Activated CD4-positive, alpha-beta T cell treated with anti-CD3 and anti-CD28 coated beads for 4 hours (primary cell): Measurements from ENCODE around the gene DYNLRB1.
"Not testable (repeated sequence)": the region's sequence is repeated elsewhere in the genome, so short reads cannot be mapped to it uniquely, and the experiment has no call there.

Source experiments
- DNase-seq, 2 donors: peaks; one replicate each; pipeline ENCODE4 v3.0.0-alpha.2; 2020

The DYNLRB1 gene

DNA sequence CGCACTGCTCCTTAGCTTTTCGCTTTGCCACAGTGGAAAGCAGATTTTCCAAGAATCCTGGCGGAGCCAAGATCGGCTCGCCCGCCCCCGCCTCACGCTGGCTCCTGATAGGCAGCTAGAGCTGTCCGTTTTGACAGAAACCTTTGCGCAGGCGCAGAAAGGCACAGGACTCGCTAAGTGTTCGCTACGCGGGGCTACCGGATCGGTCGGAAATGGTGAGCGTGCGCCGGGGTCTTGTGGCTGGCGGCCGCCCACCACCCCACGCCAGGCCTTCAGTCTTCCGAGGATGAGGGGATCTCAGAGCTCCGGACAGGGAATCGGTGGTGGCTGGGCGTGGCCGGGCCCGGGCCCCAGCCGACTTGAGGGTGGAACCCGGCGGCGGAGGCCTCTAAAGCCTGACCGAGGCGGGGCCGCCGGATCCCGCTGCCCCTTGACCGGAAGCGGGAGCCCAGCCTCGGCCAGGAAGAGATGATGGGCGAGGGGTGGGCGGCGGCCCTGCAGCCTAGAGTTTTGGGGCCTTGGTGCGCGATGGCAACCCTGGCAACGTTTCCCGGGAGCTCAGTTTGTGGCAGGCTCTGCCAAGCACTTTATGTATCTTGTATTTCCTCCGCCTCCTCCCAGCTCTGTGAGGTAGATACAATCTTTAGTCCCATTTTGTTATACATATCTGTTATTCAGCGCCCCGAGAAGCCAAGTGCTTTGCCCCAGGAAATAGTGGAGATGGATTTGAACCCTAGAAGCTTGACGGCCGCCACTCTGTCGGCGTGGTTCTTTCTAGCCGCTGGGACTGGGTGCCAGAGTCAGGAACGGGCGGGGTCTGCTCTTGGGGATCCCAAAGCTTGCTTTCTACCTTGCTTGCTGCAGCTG lies at the start of gene DYNLRB1:
DYNLRB1 (plus strand) TSS at position 176 of the 867 bp plus-strand sequence; CDS start at position 213, 37 bp downstream.
- peak; percentile 96 to 97 for DNase-seq

DNA sequence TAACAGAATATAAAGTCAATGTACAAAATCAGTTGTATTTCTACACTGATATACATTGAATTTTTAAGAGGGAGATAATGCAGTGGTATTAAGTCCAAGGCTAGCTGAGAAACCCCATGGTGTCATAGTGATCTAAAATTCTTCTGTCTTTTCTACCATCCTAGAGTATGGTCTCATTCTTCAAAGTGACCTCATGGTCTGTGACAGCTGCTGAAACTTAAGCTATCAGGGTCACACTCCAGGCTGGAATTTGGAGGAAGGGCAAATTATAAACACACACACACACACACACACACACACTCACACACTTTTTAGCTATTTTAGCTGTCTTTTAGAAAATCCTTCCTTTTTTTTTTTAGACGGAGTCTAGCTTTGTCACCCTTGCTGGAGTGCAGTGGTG lies 47.3 kb upstream of the DYNLRB1 start:
- no peak for DNase-seq

DNA sequence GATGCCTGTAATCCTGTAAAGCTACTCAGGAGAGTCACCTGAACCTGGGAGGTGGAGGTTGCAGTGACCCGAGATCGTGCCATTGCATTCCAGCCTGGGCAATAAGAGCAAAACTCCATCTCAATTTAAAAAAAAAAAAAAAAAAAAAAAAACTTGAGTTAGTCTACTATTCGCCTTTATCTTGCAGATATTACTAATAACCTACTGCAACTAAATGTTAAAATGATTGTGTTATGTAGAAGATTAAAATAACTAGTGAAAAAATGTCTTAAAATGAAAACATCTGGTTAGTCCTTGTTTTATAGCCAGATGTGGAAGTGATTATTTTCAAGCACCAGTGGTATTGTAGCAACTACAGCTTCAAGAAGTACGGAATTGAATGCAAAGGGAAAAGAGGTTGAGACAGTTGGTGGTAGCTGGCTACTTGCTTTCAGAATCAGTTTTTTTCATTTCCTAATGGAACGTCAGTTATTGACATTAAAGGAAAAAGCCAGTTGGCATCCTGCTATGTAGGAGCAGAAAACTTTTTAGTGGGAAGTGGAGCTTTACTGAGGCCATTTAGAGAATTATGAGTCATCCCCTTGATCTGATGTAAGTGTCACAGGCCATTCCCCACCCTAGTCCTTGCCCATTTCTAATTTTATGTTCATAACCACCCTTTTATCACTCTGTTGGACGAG lies 43.8 kb upstream of the DYNLRB1 start:
- no peak for DNase-seq

DNA sequence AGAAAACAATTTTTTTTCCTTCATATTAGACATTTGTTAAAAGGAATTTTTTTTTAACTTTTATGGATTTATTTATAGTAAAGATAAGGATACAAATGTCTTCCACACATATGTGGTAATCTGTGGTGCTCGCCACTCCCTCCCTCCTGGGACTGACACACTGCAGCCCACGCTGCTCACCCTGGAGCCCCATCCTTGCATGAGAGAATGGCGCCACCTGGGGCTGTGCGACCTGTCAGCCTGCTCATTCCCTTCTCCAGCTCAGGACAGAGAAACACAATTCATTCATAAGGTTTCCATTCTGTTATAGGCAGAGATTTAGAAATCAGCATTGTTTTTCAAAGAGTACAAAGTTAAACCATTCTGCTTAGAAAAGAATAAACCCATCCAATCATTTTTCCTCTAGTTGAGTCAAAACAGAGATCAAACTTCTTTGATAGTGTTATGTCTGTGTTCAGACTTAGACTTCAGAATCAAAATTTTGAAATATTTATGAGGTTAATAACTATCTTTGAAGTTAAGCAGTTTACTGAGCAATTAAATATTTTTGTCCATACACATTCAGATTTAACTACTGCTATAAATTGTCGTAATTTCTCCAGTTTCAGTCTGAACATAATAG lies 42.8 kb upstream of the DYNLRB1 start:
- peak; percentile 5 to 18 for DNase-seq

DNA sequence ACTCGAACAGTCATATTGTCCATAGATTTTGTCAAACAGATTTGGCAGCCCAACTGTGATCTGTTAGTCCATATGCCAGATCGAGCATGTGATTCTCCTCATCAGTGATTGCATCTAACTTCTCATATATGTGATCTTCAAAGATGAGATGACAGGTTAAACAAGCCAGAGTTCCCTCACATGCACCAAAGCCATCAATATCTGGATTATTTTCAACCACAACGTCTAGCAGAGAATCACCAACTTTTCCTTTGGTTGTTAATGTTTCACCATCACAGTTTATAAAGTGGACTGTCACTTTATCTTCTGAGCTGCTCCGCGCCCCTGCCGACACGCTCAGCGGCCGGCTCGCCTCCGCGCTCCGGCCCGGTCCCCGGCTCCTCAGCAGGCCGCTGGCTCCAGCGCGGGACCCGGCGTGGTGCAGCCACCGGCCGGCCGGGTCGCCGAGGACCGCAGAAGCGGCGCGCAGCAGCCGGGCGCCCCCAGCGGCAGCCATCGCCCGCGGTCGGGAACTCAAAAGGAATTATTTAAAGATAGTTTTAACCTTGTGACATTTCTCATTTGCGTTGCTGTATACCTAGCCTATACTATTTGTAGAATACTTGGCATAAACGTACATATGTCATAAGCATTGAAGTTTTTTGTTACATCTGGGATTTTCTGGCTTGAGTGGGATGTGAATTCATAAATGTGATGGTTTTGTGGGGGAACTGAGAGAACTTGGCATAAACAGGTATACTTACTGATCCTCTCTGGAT lies 40.1 kb upstream of the DYNLRB1 start:
- DNase-seq: peak; percentile 8 to 9

DNA sequence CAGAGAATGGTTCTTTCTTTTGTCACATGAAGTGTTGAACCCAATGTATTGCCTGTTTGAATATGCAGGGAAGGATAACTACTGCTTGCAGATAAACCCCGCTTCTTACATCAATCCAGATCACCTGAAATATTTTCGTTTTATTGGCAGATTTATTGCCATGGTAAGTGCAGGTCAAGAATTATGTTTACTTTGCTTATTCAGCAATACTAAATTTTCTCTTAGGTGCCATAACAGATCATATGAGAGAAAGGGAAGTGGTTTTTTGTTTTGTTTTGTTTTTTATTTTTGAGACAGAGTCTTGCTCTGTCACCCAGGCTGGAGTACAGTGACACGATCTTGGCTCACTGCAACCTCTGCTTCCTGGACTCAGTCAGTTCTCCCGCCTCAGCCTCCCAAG lies 36.6 kb upstream of the DYNLRB1 start:
- DNase-seq: no peak

DNA sequence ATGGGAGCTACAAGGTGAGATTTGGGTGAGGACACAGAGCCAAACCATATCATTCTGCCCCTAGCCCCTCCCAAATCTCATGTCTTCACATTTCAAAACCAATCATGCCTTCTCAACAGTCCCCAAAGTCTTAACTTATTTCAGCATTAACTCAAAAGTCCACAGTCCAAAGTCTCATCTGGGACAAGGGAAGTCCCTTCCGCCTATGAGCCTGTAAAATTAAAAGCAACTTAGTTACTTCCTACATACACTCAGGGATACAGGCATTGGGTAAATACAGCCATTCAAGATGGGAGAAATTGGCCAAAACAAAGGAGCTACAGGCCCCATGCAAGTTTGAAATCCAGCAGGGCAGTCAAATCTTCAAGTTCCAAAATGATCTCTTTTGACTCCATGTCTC lies 34.1 kb upstream of the DYNLRB1 start:
- not testable (repeated sequence) for DNase-seq

DNA sequence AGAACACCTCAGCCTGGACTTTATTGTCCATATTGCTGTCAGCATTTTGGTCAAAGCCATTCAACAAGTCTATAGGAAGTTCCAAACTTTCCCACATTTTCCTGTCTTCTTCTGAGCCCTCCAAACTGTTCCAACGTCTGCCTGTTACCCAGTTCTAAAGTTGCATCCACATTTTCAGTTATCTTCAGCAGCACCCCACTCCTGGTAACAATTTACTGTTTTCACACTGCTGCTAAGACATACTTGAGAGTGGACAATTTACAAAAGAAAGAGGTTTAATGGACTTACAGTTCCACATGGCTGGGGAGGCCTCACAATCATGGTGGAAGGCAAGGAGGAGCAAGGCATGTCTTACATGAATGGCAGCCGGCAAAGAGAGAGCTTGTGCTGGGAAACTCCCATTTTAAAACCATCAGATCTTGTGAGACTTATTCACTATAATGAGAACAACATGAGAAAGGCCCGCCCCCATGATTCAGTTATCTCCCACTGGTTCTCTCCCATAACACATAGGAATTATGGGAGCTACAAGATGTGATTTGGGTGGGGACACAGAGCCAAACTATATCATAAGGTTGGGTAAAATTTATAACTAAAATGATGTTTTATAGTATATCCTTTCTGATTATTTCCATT lies 32.5 kb upstream of the DYNLRB1 start:
- DNase-seq: not testable (repeated sequence)

DNA sequence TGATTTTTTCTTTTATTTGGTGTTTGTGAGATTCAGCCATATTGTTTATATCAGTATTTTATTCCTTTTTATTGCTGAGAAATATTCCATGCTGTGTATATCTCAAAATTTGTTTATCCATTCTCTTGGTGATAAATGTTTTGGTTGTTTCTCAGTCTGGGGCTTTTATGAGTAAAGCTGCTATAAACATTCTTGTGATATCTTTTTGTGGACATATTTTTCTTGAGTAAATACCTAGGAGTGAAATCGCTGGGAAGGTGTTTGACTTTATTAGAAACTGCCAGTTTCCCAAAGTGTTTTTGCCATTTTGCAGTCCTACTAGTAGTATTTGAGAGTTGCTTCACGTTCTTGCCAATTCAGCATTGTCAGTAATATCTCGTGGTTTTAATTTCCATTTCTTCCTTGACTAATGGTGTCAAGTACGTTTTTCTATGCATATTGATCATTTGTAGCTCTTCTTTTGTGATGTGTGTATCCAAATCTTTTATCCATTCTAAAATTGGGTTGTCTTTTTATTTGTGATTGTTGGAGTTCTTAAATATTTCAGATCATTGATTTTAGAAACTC lies 31.1 kb upstream of the DYNLRB1 start:
- DNase-seq: no peak

DNA sequence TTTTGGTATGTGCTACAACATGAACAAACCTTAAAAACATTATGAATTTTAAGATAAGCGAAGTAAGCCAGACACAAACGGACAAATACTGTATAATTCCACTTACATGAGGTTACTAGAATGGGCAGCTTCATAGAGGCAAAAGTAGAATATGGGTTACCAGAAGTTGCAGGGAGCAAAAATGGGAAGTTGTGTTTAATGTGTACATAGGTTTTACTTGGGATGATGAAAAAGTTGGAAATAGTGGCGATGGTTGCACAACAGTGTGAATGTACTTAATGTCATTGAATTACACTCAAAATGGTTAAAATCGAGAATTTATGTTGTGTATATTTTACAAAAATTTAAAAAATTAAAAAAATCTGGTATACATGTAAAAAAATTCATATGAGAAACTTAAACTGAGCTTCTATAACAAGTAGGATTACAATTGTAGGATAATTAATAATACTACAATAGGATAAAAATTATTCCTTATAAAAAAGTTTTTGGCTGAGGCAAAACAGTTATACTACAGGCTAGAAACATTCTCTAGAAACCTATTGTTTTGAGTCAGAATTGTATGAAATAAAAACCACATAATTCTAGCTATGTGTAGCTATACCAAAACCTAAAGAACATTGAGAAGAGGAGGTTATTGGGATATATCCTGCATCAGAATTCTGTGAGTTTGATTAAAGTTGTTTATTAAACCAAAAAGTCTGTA lies 24.8 kb upstream of the DYNLRB1 start:
- DNase-seq: no peak

DNA sequence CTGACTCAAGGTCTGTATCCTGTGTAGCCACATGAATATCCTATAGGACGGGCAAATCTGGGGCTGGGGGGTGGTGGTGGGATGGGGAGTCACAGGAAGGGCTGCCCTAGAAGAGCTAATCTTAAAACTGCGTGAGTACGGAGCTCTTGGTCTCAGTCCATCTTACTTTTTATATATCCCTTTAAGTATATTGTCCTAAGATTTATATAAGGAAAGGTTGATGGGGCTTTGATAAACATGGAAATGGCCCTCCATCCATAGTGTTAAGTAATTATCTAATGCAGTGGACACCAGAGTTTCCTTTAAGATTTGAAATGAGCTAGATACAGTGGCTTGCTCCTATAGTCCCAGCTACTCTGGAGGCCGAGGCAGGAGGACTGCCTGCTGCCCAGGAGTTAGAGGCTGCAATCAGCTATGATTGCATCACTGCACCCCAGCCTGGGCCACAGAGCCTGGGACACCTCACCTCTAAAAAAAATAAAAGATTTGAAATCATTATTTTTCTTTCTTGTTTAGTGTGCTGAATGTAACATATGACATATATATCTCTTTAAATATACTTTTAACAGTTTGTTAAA lies 24.2 kb upstream of the DYNLRB1 start:
- no peak for DNase-seq

DNA sequence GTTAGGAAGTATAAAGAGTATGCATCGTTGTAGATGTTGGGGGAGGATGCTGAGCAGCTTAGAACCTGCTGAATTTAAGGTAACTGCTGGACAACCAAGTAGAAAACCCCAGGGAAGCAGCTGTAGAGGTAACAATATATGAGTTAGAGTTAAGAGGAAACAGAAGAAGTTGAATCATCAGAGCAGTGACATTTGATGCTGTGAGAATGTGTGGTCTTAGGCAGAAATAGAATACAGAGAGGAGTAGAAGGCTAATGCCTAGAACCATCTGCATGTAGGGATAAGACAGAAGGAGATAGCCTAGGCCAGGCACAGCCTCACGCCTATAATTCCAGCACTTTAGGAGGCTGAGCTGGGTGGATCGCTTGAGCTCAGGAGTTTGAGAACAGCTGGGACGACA lies 22.6 kb upstream of the DYNLRB1 start:
- DNase-seq: no peak

DNA sequence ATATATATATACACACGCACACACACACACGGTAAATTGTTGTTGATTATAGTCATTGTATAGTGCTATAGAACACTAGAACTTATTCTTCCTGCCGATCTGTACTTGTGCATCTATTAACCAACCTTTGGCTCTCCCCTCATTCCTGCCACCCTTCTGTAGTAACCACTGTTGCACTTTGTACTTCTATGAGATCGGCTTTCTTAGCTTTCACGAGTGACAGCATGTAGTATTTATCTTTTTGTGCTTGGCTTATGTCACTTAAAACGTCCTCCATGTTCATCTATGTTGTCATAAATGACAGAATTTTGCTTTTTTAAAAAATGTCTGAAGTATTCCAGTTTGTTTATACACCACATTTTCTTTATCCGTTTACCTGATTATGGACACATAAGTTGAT lies 20.9 kb upstream of the DYNLRB1 start:
- DNase-seq: no peak

DNA sequence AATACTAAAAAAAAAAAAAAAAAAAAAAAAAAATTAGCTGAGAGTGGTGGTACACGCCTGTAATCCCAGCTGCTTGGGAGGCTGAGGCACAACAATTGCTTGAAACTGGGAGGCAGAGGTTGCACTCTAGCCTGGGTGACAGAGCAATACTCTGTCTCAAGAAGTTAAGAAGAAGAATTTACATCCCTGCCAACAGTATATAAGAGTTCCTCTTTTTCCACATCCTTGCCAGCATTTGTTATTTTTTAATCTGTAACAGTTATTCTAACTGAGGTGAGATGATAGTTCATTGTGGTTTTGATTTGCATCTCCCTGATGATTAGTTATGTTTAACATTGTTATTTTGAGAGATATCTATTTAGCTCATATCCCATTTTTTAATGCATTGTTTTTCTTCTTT lies 20.3 kb upstream of the DYNLRB1 start:
- DNase-seq: no peak

DNA sequence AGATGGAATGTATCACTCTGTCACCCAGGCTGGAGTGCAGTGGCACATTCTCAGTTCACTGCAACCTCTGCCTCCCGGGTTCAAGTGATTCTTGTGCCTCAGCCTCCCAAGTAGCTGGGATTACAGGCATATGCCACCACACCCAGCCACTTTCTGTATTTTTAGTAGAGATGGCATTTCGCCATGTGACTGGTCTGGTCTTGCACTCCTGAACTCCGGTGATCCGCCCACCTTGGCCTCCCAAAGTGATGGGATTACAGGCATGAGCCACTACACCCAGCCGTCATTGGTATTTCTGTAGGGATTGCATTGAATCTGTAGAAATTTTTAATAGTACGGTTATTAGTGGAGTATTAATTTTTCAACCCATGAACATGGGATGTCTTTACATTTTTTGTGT lies 18.6 kb upstream of the DYNLRB1 start:
- DNase-seq: not testable (repeated sequence)

DNA sequence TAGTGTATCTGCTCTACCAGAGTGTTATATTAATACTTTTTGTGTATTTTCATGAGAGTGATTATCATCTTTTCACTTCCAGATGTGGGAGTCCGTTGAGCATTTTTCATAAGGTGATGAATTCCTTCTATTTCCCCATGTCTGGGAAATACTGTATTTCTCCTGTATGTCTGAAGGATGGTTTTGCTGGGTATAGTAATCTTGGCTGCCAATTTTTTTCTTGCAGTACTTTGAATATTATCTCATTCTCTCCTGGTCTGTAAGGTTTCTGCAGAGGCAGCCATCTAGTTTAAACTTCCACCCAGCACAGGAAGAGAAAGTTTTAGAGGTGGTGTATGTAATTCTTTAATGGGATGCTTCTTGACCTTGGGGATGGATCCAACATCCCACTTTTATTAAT lies 15.4 kb upstream of the DYNLRB1 start:
- DNase-seq: no peak

DNA sequence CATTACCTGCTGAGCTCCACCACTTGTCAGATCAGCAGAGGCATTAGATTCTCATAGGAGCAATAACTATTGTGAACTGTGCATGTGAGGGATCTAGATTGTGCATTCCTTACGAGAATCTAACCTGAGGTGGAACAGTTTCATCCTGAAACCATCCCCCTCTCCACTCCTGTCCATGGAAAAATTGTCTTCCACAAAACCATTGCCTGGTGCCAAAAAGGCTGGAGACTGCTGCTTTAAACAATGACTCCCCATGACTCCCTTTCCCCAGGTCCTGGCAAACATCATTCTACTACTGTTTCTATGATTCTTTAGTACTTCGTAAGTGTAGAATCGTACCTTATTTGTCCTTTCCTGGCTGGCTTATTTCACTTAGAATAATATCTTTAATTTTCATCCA lies 9.7 kb upstream of the DYNLRB1 start:
- no peak for DNase-seq

DNA sequence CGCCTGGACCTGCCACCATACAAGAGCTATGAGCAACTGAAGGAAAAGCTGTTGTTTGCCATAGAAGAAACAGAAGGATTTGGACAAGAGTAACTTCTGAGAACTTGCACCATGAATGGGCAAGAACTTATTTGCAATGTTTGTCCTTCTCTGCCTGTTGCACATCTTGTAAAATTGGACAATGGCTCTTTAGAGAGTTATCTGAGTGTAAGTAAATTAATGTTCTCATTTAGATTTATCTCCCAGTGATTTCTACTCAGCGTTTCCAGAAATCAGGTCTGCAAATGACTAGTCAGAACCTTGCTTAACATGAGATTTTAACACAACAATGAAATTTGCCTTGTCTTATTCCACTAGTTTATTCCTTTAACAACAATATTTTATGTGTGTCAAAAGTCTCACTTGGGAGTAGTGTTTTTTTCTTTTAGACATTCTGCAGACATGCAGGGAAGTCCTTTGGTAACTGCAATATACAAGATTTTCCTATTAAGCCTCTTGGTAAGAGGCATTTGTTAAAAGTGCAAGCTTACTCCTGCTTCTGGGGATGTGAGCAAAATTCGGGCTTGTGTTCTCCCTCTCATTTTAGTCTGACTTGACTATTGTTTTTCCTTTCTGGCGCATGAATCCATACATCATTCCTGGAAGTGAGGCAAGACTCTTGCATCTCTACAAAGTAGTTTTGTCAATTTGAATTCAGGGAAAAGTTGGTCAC lies 8.4 kb upstream of the DYNLRB1 start:
- no peak for DNase-seq

DNA sequence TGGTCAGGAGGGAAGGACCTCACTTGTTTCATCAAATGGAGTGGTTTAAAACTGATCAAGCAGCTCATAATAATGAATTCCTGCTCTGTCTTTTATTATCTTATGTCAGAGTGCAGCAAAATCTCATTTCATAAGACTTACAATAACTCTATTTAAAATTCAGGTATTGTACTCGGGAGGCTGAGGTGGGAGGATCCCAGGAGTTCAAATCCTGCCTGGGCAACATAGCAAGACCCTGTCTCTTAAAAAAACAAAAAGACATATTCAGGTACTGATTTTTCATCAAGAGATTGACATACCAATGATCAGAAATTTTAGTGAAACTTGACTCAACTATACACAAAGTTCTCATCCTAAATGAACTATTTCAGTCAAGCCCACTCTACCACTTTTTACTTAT lies 5.6 kb upstream of the DYNLRB1 start:
- DNase-seq: no peak

DNA sequence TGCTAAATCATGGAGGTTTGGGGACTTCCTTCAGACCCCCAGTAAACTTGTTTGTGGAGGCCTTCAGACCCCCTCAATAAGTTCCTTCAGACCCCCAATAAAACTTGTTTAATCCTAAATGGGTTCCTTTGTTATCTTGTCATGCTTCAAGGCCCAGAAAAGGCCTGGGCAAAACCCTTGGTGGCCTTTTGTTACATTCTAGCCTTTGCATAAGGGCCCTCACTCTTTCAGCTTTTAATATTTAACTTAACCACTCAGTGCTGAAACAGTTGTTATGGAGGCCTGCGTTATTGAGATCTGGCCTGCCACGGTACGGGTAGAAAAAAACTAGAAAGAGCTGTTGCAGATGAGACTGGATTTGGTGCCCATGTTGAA lies 4.3 kb upstream of the DYNLRB1 start:
- DNase-seq: no peak
